Ovary (tissue), 9 donors: Measurements from ENCODE around the gene SPA17. TPM values are rescaled to one million over a fixed set of nuclear protein-coding genes. Genes with fewer than 3 reads are reported as not detected.

Experiments used
- DNase-seq, 5 donors: peaks; one replicate each; pipeline ENCODE4 v3.0.0-alpha.2; 2019 to 2020
- H3K27ac ChIP-seq, 2 donors: fragments of 200-600 bp; one replicate each; pipeline versions ENCODE4 v1.5.1 to v1.8.0; 2019 to 2022
- H3K27me3 ChIP-seq: fragments of 200-600 bp; one replicate; pipeline ENCODE4 v1.8.0; 2022
- H3K36me3 ChIP-seq: fragments of 200-600 bp; sonication (generic); one replicate; pipeline ENCODE4 v1.5.1; 2019
- H3K4me1 ChIP-seq: one replicate; pipeline ENCODE4 v1.8.1; 2013; ENCODE audit warnings: mild to moderate bottlenecking, moderate library complexity; ENCODE audit not compliant: insufficient read depth
- H3K4me3 ChIP-seq: fragments of 200-600 bp; sonication (generic); one replicate; pipeline ENCODE4 v1.5.1; 2017
- H3K9me3 ChIP-seq, 2 donors: fragments of 200-600 bp in 1 of 2; sonication (generic) in 1 of 2; one replicate each; pipeline versions ENCODE4 v1.5.1 to v1.8.1; 2013 to 2019; ENCODE audit warnings: mild to moderate bottlenecking in 1 of 2, moderate library complexity in 1 of 2
- POLR2A ChIP-seq: fragments of 450-650 bp; IDR thresholded peaks from one replicate; pipeline ENCODE4 v1.6.1; 2017; ENCODE audit warnings: antibody characterized with exemption, mild to moderate bottlenecking, moderate library complexity
- WGBS, 3 donors: extraction: QIAGEN DNeasy Blood & Tissue Kit in 1 of 3; methylation state at CpG; one replicate each; pipeline versions ENCODE4 v1.1.5 to v1.1.7; 2013 to 2017; 5-methylcytosine and 5-hydroxymethylcytosine counted together
- intact Hi-C, 4 donors: fragments of 100-400 bp; cut with DNase I; formaldehyde crosslinking; loops; one replicate each; pipeline versions ENCODE4 v1.11.0 to v1.15.1; 2022 to 2023
- polyA plus RNA-seq, 2 donors: library from polyadenylated mRNA; stranded (reverse); fragments of 200-250 nt in 1 of 2; fragments of 350-450 nt in 1 of 2; fragmentation: Illumina TruSeq in 1 of 2; extraction: RNeasy Lipid Tissue Mini Kit (QIAGEN cat#74804) in 1 of 2; gene quantifications; one replicate each; pipeline ENCODE4 v1.2.3, GENCODE V29; 2013 to 2014
- small RNA-seq: library from RNA; depleted of rRNA; stranded (forward); fragments of <200 nt; gene quantifications from one replicate; pipeline ENCODE3, GENCODE V24; 2016
- total RNA-seq, 7 donors: library from RNA; depleted of rRNA in 2 of 7; stranded (reverse); fragments of >200 nt in 2 of 7; fragmentation: NEBNext Ultra II Directional in 3 of 7; extraction: Animal tissue kit (Norgen Biotek cat#: 25700) in 3 of 7; gene quantifications; one replicate each; pipeline versions ENCODE4 v1.1.0 to v1.2.4, GENCODE V29; 2016 to 2023
- TF ChIP-seq, protein P1 (sequence below), 3 donors: fragments of 450-650 bp in 2 of 3; fragments of 200-600 bp in 1 of 3; IDR thresholded peaks; one replicate each; pipeline versions ENCODE4 v1.5.1 to v1.8.0; 2016 to 2022; ENCODE audit warnings: antibody characterized with exemption in 3 of 3, mild to moderate bottlenecking in 1 of 3
- donor health status: DM: no; HTN: no; CAD: no; lungs with moderate emphysema.
- donor health status: DM: no; HTN: no; CAD: no.
- donor health status: Bipolar disorder and iron deficiency.
- donor health status: DM: yes; HTN: yes; CAD: no.
- donor health status: DM: no; HTN: no; CAD: no.
- donor health status: DM: yes; HTN: yes; CAD: no.

The SPA17 gene
- total and polyA plus RNA-seq, 9 donors: 1.3 to 30.1 (median 3.0) TPM

DNA sequence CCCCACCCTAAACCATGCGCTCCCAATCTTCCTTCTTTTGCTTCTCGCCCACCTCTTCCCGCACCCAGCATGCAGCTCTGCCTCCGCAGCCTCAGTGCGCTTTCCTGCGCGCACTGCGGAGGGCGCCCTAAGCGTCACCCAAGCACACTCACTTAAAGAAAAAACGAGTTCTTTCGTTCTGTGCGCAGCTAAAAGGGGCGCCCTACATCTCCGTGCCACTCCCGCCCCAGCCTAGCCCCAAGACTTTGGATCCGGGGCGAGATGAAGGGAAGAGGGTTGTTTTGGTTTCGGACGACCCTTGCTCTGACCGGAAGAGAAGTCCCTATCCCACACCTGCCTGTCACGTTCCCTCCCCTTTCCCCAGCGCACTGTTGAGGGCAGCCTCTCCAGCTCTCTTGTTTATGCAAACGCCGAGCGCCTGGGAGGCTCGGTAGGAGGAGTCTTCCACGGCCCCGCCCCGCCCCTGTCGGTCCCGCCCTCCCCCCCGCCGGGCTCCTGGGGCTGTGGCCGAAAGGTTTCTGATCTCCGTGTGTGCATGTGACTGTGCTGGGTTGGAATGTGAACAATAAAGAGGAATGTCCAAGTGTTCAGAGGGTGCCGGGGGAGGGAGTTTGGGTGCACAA is 73.0 kb downstream of the SPA17 start:
- H3K36me3 ChIP-seq: no peaks in the 10 kb centered on the region
- 3 to 15% (median 6%) methylated on average over 37 of the region's 37 CpGs for WGBS, 3 donors
- TF ChIP-seq, protein P1, sequence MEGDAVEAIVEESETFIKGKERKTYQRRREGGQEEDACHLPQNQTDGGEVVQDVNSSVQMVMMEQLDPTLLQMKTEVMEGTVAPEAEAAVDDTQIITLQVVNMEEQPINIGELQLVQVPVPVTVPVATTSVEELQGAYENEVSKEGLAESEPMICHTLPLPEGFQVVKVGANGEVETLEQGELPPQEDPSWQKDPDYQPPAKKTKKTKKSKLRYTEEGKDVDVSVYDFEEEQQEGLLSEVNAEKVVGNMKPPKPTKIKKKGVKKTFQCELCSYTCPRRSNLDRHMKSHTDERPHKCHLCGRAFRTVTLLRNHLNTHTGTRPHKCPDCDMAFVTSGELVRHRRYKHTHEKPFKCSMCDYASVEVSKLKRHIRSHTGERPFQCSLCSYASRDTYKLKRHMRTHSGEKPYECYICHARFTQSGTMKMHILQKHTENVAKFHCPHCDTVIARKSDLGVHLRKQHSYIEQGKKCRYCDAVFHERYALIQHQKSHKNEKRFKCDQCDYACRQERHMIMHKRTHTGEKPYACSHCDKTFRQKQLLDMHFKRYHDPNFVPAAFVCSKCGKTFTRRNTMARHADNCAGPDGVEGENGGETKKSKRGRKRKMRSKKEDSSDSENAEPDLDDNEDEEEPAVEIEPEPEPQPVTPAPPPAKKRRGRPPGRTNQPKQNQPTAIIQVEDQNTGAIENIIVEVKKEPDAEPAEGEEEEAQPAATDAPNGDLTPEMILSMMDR (IDR thresholded peaks at IDR 0.05): peak in 1 of 3 donors; percentile 20
- TF ChIP-seq POLR2A: no peak
- peak overlapping the region; percentile 28 for H3K4me3 ChIP-seq
- intact Hi-C loops: no loop called here
- H3K27me3 ChIP-seq: no peaks in the 10 kb centered on the region
- no peaks in the 10 kb centered on the region for H3K9me3 ChIP-seq
- peak in 2 of 5 donors; percentile 50 to 59 for DNase-seq
- H3K27ac ChIP-seq: no peak overlapping the region
- peaks cover under 1% of the 10 kb centered on the region for H3K4me1 ChIP-seq

Small RNA genes lying within 50 kb of the gene (small RNA-seq; reads per million reads assigned to genes)
- gene RNA5SP352: not detected

Other genes starting within 250 kb of the SPA17 start
- not detected for gene OR8B4, start 249.0 kb upstream of the SPA17 start, total RNA-seq
- gene OR8B4, start 249.0 kb upstream of the SPA17 start, polyA plus RNA-seq: not detected
- not detected for gene OR8B8, start 228.2 kb upstream of the SPA17 start, total RNA-seq
- gene OR8B8, start 228.2 kb upstream of the SPA17 start, polyA plus RNA-seq: not detected
- not detected for gene OR8B12, start 130.2 kb upstream of the SPA17 start, total RNA-seq
- gene OR8B12, start 130.2 kb upstream of the SPA17 start, polyA plus RNA-seq: not detected
- not detected for gene OR8A1, start 103.9 kb upstream of the SPA17 start, total RNA-seq
- not detected for gene OR8A1, start 103.9 kb upstream of the SPA17 start, polyA plus RNA-seq
- gene PANX3, start 62.5 kb upstream of the SPA17 start, total RNA-seq: not detected
- gene PANX3, start 62.5 kb upstream of the SPA17 start, polyA plus RNA-seq: not detected
- gene TBRG1, start 51.0 kb upstream of the SPA17 start, total RNA-seq: 10 to 100 TPM; 15.0 to 41.4 (median 24.2) TPM
- 10 to 100 TPM; 20.4 to 27.4 TPM for gene TBRG1, start 51.0 kb upstream of the SPA17 start, polyA plus RNA-seq
- gene SIAE, start 165 bp upstream of the SPA17 start, total RNA-seq: 10 to 100 TPM in 3 of 7 donors, 1 to 10 TPM in 4; 2.3 to 14.7 (median 8.1) TPM
- 10 to 100 TPM in 1 of 2 donors, 1 to 10 TPM in 1; 5.1 to 18.8 TPM for gene SIAE, start 165 bp upstream of the SPA17 start, polyA plus RNA-seq
- gene NRGN, start 66.0 kb downstream of the SPA17 start, total RNA-seq: 1 to 10 TPM in 6 of 7 donors, not detected in 1; 1.1 to 7.0 (median 4.2) TPM
- gene NRGN, start 66.0 kb downstream of the SPA17 start, polyA plus RNA-seq: 1 to 10 TPM; 3.3 to 5.1 TPM
- 10 to 100 TPM in 1 of 7 donors, 1 to 10 TPM in 3, under 1 TPM in 2, not detected in 1; 0.38 to 27.1 (median 1.8) TPM for gene VSIG2, start 78.4 kb downstream of the SPA17 start, total RNA-seq
- under 1 TPM; 0.30 to 0.48 TPM for gene VSIG2, start 78.4 kb downstream of the SPA17 start, polyA plus RNA-seq
- 10 to 100 TPM in 4 of 7 donors, 1 to 10 TPM in 3; 7.3 to 28.4 (median 11.2) TPM for gene ESAM, start 88.4 kb downstream of the SPA17 start, total RNA-seq
- 10 to 100 TPM; 40.7 to 46.6 TPM for gene ESAM, start 88.4 kb downstream of the SPA17 start, polyA plus RNA-seq
- gene MSANTD2, start 126.5 kb downstream of the SPA17 start, total RNA-seq: 10 to 100 TPM; 14.8 to 19.4 (median 17.1) TPM
- gene MSANTD2, start 126.5 kb downstream of the SPA17 start, polyA plus RNA-seq: 10 to 100 TPM in 1 of 2 donors, 1 to 10 TPM in 1; 9.9 to 16.7 TPM
- 10 to 100 TPM; 36.9 to 90.4 (median 56.7) TPM for gene ROBO3, start 191.5 kb downstream of the SPA17 start, total RNA-seq
- 10 to 100 TPM; 15.2 to 62.8 TPM for gene ROBO3, start 191.5 kb downstream of the SPA17 start, polyA plus RNA-seq
- 10 to 100 TPM in 4 of 7 donors, 1 to 10 TPM in 3; 5.9 to 22.0 (median 10.0) TPM for gene ROBO4, start 224.0 kb downstream of the SPA17 start, total RNA-seq
- gene ROBO4, start 224.0 kb downstream of the SPA17 start, polyA plus RNA-seq: 10 to 100 TPM in 1 of 2 donors, 1 to 10 TPM in 1; 7.8 to 12.0 TPM
- under 1 TPM in 2 of 7 donors, not detected in 5; 0.24 to 0.48 TPM for gene HEPN1, start 245.3 kb downstream of the SPA17 start, total RNA-seq
- not detected for gene HEPN1, start 245.3 kb downstream of the SPA17 start, polyA plus RNA-seq